ENCODE results near the gene CEP19. TPM values are rescaled to one million over a fixed set of nuclear protein-coding genes. Genes with fewer than 3 reads are reported as not detected.

CEP19 gene
- total RNA-seq, 1 experiment from 2014 or later = 4.5 TPM

DNA sequence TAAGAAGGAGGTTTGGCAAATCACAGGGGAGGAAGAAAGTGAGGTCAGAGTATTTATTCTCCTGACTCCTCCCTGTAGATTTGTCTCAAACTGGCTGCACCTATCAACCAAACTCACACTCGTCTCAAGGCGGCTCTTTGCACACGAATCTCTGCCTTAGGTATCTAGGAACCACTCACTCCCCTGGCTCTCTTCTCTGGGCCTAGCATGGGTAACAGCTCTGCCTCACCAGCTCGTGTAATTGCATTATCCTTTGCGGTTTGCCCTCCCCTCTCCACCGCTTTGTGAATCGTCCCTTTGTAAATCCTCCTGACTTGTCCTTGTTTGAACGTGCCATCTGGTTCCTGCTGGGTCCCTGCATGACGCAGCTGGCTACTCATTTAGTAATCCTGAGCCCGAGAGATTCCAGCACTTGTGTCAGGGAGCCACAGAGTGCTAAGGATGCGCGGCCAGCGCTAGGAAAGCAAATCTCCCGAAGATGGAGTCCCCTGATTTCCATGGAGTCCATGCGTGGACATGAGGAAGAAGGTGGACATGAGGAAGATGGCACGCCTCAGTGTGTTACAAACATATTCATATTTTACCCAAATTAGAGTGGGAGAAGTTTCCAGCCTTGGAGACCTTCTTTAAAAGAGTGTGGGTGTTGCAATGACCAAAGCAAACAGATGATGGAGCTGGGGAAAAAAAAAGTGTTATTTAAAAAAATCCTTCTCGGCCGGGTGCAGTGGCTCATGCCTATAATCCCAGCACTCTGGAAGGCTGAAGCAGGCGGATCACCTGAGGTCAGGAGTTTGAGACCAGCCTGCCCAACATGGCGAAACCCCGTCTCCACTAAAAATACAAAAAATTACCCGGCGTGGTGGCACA is 45.8 kb downstream of the CEP19 start:
- DNase-seq (ENCODE audit: low read depth) = peak; percentile 93

GRCh38 chr3:196662711-196663571 is 49.1 kb downstream of the CEP19 start:
- DNase-seq (ENCODE audit: low read depth) = no peak

DNA sequence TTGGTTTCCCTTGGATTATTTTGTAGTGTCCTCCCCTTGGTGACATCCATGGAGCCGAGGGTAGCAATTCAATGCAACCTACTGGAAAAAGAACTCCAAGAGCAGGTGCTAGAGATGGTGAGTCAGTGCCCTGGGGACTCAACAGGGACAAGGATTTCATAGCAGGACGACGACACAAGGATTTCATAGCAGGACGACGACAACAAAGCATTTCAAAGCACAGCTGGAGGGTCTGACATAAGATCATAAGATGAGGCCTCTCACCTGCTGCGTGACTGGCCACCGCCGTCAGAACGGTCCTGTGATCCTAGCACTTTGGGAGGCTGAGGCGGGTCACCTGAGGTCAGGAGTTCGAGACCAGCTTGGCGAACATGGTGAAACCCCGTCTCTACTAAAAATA is 50.0 kb downstream of the CEP19 start:
- DNase-seq (ENCODE audit: low read depth) = peak; percentile 42

DNA sequence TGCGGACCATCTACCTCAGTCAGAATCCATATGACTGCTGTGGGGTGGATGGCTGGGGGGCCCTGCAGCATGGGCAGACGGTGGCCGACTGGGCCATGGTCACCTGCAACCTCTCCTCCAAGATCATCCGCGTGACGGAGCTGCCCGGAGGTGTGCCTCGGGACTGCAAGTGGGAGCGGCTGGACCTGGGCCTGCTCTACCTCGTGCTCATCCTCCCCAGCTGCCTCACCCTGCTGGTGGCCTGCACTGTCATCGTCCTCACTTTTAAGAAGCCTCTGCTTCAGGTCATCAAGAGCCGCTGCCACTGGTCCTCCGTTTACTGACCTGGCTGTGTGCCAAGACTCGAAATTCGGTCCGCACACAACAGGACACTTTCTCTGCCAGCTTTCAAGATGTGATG is 50.6 kb downstream of the CEP19 start:
- DNase-seq (ENCODE audit: low read depth) = no peak

DNA sequence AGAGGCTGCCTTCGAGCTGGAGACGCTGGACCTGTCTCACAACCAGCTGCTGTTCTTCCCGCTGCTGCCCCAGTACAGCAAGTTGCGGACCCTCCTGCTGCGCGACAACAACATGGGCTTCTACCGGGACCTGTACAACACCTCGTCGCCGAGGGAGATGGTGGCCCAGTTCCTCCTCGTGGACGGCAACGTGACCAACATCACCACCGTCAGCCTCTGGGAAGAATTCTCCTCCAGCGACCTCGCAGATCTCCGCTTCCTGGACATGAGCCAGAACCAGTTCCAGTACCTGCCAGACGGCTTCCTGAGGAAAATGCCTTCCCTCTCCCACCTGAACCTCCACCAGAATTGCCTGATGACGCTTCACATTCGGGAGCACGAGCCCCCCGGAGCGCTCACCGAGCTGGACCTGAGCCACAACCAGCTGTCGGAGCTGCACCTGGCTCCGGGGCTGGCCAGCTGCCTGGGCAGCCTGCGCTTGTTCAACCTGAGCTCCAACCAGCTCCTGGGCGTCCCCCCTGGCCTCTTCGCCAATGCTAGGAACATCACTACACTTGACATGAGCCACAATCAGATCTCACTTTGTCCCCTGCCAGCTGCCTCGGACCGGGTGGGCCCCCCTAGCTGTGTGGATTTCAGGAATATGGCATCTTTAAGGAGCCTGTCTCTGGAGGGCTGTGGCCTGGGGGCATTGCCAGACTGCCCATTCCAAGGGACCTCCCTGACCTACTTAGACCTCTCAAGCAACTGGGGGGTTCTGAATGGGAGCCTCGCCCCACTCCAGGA is 51.5 kb downstream of the CEP19 start:
- DNase-seq (ENCODE audit: low read depth) = no peak

DNA sequence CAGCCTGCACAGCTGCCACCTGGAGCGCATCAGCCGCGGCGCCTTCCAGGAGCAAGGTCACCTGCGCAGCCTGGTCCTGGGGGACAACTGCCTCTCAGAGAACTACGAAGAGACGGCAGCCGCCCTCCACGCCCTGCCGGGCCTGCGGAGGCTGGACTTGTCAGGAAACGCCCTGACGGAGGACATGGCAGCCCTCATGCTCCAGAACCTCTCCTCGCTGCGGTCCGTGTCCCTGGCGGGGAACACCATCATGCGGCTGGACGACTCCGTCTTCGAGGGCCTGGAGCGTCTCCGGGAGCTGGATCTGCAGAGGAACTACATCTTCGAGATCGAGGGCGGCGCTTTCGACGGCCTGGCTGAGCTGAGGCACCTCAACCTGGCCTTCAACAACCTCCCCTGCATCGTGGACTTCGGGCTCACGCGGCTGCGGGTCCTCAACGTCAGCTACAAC is 52.1 kb downstream of the CEP19 start:
- no peak for DNase-seq (ENCODE audit: low read depth)

Other genes with a start within 250 kb of the CEP19 start
- gene RNF168, start 208.5 kb downstream of the CEP19 start, total RNA-seq (2014; rRNA removed) = 14.9 and 15.1 TPM in 2 replicates
- not detected in 2 replicates for gene SMCO1, start 196.9 kb downstream of the CEP19 start, total RNA-seq (2014; rRNA removed)
- gene WDR53, start 143.7 kb downstream of the CEP19 start, total RNA-seq (2014; rRNA removed) = 6.1 and 8.3 TPM in 2 replicates
- 10.1 and 11.8 TPM in 2 replicates for gene FBXO45, start 143.6 kb downstream of the CEP19 start, total RNA-seq (2014; rRNA removed)
- gene NRROS, start 72.6 kb downstream of the CEP19 start, total RNA-seq (2014; rRNA removed) = 1.0 and 2.5 TPM in 2 replicates
- 26.4 and 31.9 TPM in 2 replicates for gene PIGX, start 127 bp upstream of the CEP19 start, total RNA-seq (2014; rRNA removed)
- 37.8 and 45.8 TPM in 2 replicates for gene PAK2, start 27.6 kb upstream of the CEP19 start, total RNA-seq (2014; rRNA removed)
- 29.9 and 30.7 TPM in 2 replicates for gene SENP5, start 155.7 kb upstream of the CEP19 start, total RNA-seq (2014; rRNA removed)
- gene NCBP2, start 230.3 kb upstream of the CEP19 start, total RNA-seq (2014; rRNA removed) = 79.4 and 84.8 TPM in 2 replicates